Measurements from ENCODE around the gene CELF2.

Gene CELF2

GRCh38 chr10:11279314-11279713, 261.6 kb downstream of the CELF2 start:
- H3K4me3 ChIP-seq (ENCODE audit: control insufficient read depth, low read depth, low read length) = no peak overlapping the region
- TF ChIP-seq CTCF (conservative IDR thresholded peaks at IDR 0.05; ENCODE audit: control insufficient read depth, insufficient read depth, low read depth, low read length) = no peak
- DNase-seq (ENCODE audit: low read depth) = no peak

GRCh38 chr10:11280187-11280932, 262.7 kb downstream of the CELF2 start:
- no peak for TF ChIP-seq CTCF (conservative IDR thresholded peaks at IDR 0.05; ENCODE audit: control insufficient read depth, insufficient read depth, low read depth, low read length)
- H3K4me3 ChIP-seq (ENCODE audit: control insufficient read depth, low read depth, low read length) = no peak overlapping the region
- no peak for DNase-seq (ENCODE audit: low read depth)

- H3K4me3 ChIP-seq (ENCODE audit: control insufficient read depth, low read depth, low read length) = no peak overlapping the region
- no peak for DNase-seq (ENCODE audit: low read depth)
- TF ChIP-seq CTCF (conservative IDR thresholded peaks at IDR 0.05; ENCODE audit: control insufficient read depth, insufficient read depth, low read depth, low read length) = no peak
These were observed 264.5 kb downstream of the CELF2 start for GRCh38 chr10:11282156-11282555.

- no peak for TF ChIP-seq CTCF (conservative IDR thresholded peaks at IDR 0.05; ENCODE audit: control insufficient read depth, insufficient read depth, low read depth, low read length)
- H3K4me3 ChIP-seq (ENCODE audit: control insufficient read depth, low read depth, low read length) = no peak overlapping the region
- no peak for DNase-seq (ENCODE audit: low read depth)
These were observed 265.0 kb downstream of the CELF2 start for GRCh38 chr10:11282661-11283060.

GRCh38 chr10:11284291-11285085, 266.8 kb downstream of the CELF2 start:
- no peak for TF ChIP-seq CTCF (conservative IDR thresholded peaks at IDR 0.05; ENCODE audit: control insufficient read depth, insufficient read depth, low read depth, low read length)
- DNase-seq (ENCODE audit: low read depth) = peak; percentile 9

GRCh38 chr10:11285171-11285570, 267.5 kb downstream of the CELF2 start:
- H3K4me3 ChIP-seq (ENCODE audit: control insufficient read depth, low read depth, low read length) = no peak overlapping the region
- no peak for DNase-seq (ENCODE audit: low read depth)

More at GRCh38 chr10:11284291-11285085, 266.8 kb downstream of the CELF2 start:
- H3K4me3 ChIP-seq (ENCODE audit: control insufficient read depth, low read depth, low read length) = no peak overlapping the region

More at GRCh38 chr10:11285171-11285570, 267.5 kb downstream of the CELF2 start:
- TF ChIP-seq CTCF (conservative IDR thresholded peaks at IDR 0.05; ENCODE audit: control insufficient read depth, insufficient read depth, low read depth, low read length) = no peak

Data from fibroblast of mammary gland (primary cell).